HG03045 (cell line): ENCODE measurements around the gene ZNF516.

Experiments used
- ATAC-seq: cut with Tn5 transposase; IDR thresholded peaks from one replicate; pipeline ENCODE4 v1.9.1; 2021; ENCODE audit warnings: mild to moderate bottlenecking, moderate library complexity; ENCODE audit not compliant: unreplicated experiment

The ZNF516 gene

GRCh38 chr18:76514573-76514972 lies 19.5 kb upstream of the ZNF516 start:
- ATAC-seq, result no peak

- ATAC-seq, result no peak
Observed at GRCh38 chr18:76507830-76508385, 12.9 kb upstream of the ZNF516 start.

- no peak for ATAC-seq
Observed at GRCh38 chr18:76506974-76507764, 12.1 kb upstream of the ZNF516 start.

- ATAC-seq, result no peak
Observed at GRCh38 chr18:76506395-76506794, 11.4 kb upstream of the ZNF516 start.

- ATAC-seq, result no peak
Observed at GRCh38 chr18:76505614-76506013, 10.6 kb upstream of the ZNF516 start.

- ATAC-seq, result no peak
Observed at GRCh38 chr18:76504749-76505148, 9.7 kb upstream of the ZNF516 start.

GRCh38 chr18:76503649-76504386 lies 8.8 kb upstream of the ZNF516 start:
- ATAC-seq, result no peak

GRCh38 chr18:76502551-76502950 lies 7.5 kb upstream of the ZNF516 start:
- ATAC-seq, result no peak

- ATAC-seq, result peak; percentile 89
Observed at GRCh38 chr18:76499637-76500340, 4.7 kb upstream of the ZNF516 start.

GRCh38 chr18:76499021-76499420 lies 4.0 kb upstream of the ZNF516 start:
- no peak for ATAC-seq

- ATAC-seq, result no peak
Observed at GRCh38 chr18:76498064-76498463, 3.0 kb upstream of the ZNF516 start.

- ATAC-seq, result no peak
Observed at GRCh38 chr18:76497021-76497420, 2.0 kb upstream of the ZNF516 start.

- ATAC-seq, result no peak
Observed at GRCh38 chr18:76496194-76496890, 1.3 kb upstream of the ZNF516 start.

- ATAC-seq, result peak; percentile 4
Observed at GRCh38 chr18:76495435-76496193, 572 bp upstream of the ZNF516 start.

GRCh38 chr18:76494231-76495005 lies 624 bp downstream of the ZNF516 start:
- ATAC-seq, result no peak

- peak; percentile 7 for ATAC-seq
Observed at GRCh38 chr18:76493213-76494161, 1.6 kb downstream of the ZNF516 start.

GRCh38 chr18:76492669-76493212 lies 2.3 kb downstream of the ZNF516 start:
- peak; percentile 65 for ATAC-seq
